ENCODE results near the gene CFAP57. TPM values are rescaled to one million over a fixed set of nuclear protein-coding genes. Genes with fewer than 3 reads are reported as not detected.

The CFAP57 gene
- total RNA-seq, result 0.93 TPM in 1 of 2 replicates, not detected in the other

GRCh38 chr1:43171876-43172526 lies at the start of gene CFAP57, which contains the start of gene EBNA1BP2:
Gene CFAP57, plus strand, starts transcription at chr1:43172330. Its CDS starts 424 bp downstream, at chr1:43172754.
Gene EBNA1BP2, minus strand, starts transcription at chr1:43172290. Its CDS starts 172 bp downstream, at chr1:43172118.
- Mint-ChIP-seq H3K27me3 (peaks cover 20% of the 10 kb centered on the region), H3K4me1 (peaks cover 32% of the 10 kb centered on the region), H3K36me3 (ENCODE audit: low read depth) (peaks cover 47% of the 10 kb centered on the region), H3K27ac (peak within 1 kb of the TSS; percentile 95), H3K4me3 (peak within 1 kb of the TSS; percentile 99), H3K9me3 (no peaks in the 10 kb centered on the region)
- ATAC-seq (ENCODE audit: low read depth) (peak; percentile 82), DNase-seq (peak; percentile 84)
- intact Hi-C loops (cut with micrococcal nuclease), result loop anchor here (1.0 to 5.0 kb wide), 10 partner anchors 55 to 709 kb away; partner anchors contain the start of genes C1orf50, CCDC30, CDC20 and ELOVL1
- ChIA-PET POLR2A (interaction anchor here (0.5 to 1.7 kb wide), 16 partner anchors 49 to 1975 kb away, joined by 3 to 10 read pairs (median 4); partner anchors contain the start of genes C1orf50, CDC20, ELOVL1 and ERMAP), CTCF (interaction anchor here (1.3 to 1.9 kb wide), 3 partner anchors 10 to 259 kb away, joined by 3 to 7 read pairs (median 4); no protein-coding TSS in a partner anchor)
- TF ChIP-seq, protein P1, sequence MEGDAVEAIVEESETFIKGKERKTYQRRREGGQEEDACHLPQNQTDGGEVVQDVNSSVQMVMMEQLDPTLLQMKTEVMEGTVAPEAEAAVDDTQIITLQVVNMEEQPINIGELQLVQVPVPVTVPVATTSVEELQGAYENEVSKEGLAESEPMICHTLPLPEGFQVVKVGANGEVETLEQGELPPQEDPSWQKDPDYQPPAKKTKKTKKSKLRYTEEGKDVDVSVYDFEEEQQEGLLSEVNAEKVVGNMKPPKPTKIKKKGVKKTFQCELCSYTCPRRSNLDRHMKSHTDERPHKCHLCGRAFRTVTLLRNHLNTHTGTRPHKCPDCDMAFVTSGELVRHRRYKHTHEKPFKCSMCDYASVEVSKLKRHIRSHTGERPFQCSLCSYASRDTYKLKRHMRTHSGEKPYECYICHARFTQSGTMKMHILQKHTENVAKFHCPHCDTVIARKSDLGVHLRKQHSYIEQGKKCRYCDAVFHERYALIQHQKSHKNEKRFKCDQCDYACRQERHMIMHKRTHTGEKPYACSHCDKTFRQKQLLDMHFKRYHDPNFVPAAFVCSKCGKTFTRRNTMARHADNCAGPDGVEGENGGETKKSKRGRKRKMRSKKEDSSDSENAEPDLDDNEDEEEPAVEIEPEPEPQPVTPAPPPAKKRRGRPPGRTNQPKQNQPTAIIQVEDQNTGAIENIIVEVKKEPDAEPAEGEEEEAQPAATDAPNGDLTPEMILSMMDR (IDR thresholded peaks at IDR 0.05), result no peak

DNA sequence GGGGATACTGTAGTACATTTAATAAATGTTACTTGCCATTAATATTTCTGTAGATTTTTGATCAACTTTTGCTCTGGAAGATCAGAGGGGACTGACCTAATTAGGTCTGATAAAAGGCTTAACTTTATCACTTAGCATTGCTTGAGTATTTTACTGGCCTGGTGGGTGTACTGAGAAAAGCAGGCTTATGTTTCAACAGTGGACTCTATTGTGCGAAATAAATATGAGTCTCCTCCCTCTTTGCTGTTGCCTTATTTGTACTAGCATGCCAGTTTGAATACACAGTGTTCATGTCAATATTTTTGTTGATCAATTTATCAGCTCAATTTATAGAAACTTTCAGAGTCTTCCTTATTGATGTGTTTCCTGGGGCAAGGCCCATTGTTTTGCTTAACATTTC lies 49.1 kb upstream of the CFAP57 start:
- Mint-ChIP-seq H3K4me1 (no peaks in the 10 kb centered on the region), H3K36me3 (ENCODE audit: low read depth) (no peaks in the 10 kb centered on the region), H3K27ac (no peak overlapping the region), H3K27me3 (peaks cover 18% of the 10 kb centered on the region), H3K4me3 (no peak overlapping the region), H3K9me3 (no peaks in the 10 kb centered on the region)
- DNase-seq (no peak), ATAC-seq (ENCODE audit: low read depth) (no peak)
- ChIA-PET CTCF (no interaction called here), POLR2A (no interaction called here)
- TF ChIP-seq, protein P1 (IDR thresholded peaks at IDR 0.05), result no peak
- intact Hi-C loops (cut with micrococcal nuclease), result no loop called here

DNA sequence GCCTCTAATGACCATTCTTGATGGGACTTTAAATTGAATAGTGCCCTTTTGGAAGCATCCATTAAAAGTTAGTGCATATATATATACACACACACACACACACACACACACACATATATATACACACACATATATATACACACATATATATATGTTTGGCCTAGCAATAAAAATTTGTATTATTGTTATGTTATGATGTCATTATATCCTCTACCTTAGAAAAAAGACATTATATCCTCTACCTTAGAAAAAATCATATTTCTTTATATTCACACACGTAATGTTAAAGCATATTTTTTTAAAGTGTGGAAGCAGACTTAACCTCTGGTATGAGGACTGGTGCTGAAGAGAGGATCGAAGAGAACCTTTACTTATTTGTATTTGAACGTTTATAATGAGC lies 43.3 kb upstream of the CFAP57 start:
- ChIA-PET POLR2A (no interaction called here), CTCF (no interaction called here)
- H3K4me1 Mint-ChIP-seq, result no peaks in the 10 kb centered on the region
- peaks cover 27% of the 10 kb centered on the region for H3K27me3 Mint-ChIP-seq
- ATAC-seq (ENCODE audit: low read depth) (no peak), DNase-seq (no peak)
- intact Hi-C loops (cut with micrococcal nuclease), result no loop called here
- no peaks in the 10 kb centered on the region for H3K36me3 Mint-ChIP-seq (ENCODE audit: low read depth)
- TF ChIP-seq, protein P1 (IDR thresholded peaks at IDR 0.05), result no peak
- H3K4me3 Mint-ChIP-seq, result no peak overlapping the region
- H3K27ac Mint-ChIP-seq, result no peak overlapping the region
- no peaks in the 10 kb centered on the region for H3K9me3 Mint-ChIP-seq

DNA sequence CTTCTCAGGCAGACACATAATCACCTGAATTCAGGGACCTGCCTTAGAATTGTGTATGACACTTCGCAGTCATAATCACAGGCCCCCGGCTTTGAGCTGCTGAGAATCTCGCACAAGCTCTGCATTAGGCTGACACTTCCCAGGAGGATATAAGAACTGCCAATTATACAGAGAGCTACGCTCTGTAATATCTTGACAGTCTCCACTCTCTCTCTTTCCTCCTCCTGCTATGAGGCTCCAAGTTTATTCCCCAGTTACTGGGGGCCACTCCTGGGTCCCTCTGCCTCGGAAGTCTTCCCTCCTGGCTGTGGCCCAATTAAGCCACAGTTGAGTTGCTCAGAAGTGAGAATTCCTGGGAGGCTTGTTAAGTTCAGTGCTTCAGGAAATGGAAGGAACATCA lies 42.7 kb upstream of the CFAP57 start:
- Mint-ChIP-seq H3K4me1 (no peaks in the 10 kb centered on the region), H3K27me3 (peaks cover 30% of the 10 kb centered on the region), H3K4me3 (no peak overlapping the region), H3K27ac (no peak overlapping the region), H3K9me3 (no peaks in the 10 kb centered on the region), H3K36me3 (ENCODE audit: low read depth) (no peaks in the 10 kb centered on the region)
- POLR2A ChIA-PET, result no interaction called here
- no peak for ATAC-seq (ENCODE audit: low read depth)
- DNase-seq, result no peak
- CTCF ChIA-PET, result no interaction called here
- TF ChIP-seq, protein P1 (IDR thresholded peaks at IDR 0.05), result no peak
- intact Hi-C loops (cut with micrococcal nuclease), result no loop called here

- ATAC-seq (ENCODE audit: low read depth) (no peak), DNase-seq (no peak)
- intact Hi-C loops (cut with micrococcal nuclease), result no loop called here
- ChIA-PET CTCF (no interaction called here), POLR2A (no interaction called here)
- Mint-ChIP-seq H3K27ac (no peak overlapping the region), H3K9me3 (no peaks in the 10 kb centered on the region), H3K36me3 (ENCODE audit: low read depth) (no peaks in the 10 kb centered on the region), H3K4me3 (no peak overlapping the region), H3K4me1 (no peaks in the 10 kb centered on the region), H3K27me3 (peaks cover 38% of the 10 kb centered on the region)
- TF ChIP-seq, protein P1 (IDR thresholded peaks at IDR 0.05), result no peak
These were observed 38.1 kb upstream of the CFAP57 start for GRCh38 chr1:43134068-43134467.

All from activated B cell treated with CpG ODN at 0.5 μM for 24 hours (primary cell).